ENCODE results near the gene GPT2. TPM values are rescaled to one million over a fixed set of nuclear protein-coding genes. Genes with fewer than 3 reads are reported as not detected.

Gene GPT2
- total RNA-seq, 4 donors from 2014 or later, result 13.5 to 112 (median 55.7) TPM

DNA sequence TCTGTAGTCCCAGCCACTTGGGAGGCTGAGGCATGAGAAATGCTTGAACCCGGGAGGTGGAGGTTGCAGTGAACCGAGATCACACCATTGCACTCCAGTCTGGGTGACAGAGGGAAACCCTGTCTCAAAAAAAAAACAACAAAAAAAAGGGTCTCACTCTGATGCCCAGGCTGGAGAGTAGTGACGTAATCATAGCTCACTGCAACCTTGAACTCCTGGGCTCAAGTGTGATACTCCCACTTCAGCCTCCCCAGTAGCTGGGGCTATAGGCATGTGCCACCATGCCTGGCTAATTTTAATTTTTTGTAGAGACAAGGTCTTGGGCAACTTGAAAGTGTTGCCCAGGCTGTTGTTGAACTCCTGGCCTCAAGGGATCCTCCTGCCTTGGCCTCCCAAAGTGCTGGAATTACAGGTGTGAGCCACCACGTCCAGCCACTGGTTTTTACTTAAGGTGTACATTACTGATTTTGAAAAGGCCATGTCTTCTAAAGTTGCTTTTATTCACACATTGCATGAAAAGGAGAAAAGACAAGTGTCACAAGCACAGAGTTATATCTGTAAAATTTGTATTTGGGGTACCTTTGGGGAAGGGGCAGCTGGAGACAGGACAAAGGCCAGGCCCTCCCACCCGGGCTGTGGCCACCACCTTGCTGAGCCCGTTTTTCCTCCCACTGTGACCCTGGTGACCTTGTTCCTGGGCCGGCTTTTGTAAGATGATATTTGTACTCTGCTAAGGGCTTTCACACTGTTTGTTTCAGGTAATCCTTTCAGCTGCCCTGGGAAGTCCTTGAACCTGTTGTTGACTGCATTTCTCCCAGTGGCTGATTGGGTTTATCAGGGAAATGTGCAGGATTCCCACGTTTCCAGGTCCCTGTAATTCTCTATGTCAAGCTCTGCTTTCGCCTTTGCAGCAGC lies 11.5 kb downstream of the GPT2 start:
- no peak overlapping the region for H3K4me3 ChIP-seq
- intact Hi-C loops (cut with DNase I; ENCODE audit: low total_unique reads), result loop anchor here (2.0 to 10.0 kb wide), 2 partner anchors 39 to 141 kb away; no protein-coding TSS in a partner anchor
- no peaks in the 10 kb centered on the region for H3K27me3 ChIP-seq
- in situ Hi-C loops (cut with MboI; ENCODE audit: low sequenced_read_pairs in 4 of 4), result no loop called here
- ATAC-seq, result peak; percentile 49 to 61
- no peak for TF ChIP-seq POLR2A (IDR thresholded peaks at IDR 0.05)
- TF ChIP-seq, protein P1, sequence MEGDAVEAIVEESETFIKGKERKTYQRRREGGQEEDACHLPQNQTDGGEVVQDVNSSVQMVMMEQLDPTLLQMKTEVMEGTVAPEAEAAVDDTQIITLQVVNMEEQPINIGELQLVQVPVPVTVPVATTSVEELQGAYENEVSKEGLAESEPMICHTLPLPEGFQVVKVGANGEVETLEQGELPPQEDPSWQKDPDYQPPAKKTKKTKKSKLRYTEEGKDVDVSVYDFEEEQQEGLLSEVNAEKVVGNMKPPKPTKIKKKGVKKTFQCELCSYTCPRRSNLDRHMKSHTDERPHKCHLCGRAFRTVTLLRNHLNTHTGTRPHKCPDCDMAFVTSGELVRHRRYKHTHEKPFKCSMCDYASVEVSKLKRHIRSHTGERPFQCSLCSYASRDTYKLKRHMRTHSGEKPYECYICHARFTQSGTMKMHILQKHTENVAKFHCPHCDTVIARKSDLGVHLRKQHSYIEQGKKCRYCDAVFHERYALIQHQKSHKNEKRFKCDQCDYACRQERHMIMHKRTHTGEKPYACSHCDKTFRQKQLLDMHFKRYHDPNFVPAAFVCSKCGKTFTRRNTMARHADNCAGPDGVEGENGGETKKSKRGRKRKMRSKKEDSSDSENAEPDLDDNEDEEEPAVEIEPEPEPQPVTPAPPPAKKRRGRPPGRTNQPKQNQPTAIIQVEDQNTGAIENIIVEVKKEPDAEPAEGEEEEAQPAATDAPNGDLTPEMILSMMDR (IDR thresholded peaks at IDR 0.05 in 4 of 5, conservative IDR thresholded peaks at IDR 0.05 in 1 of 5), result no peak
- H3K36me3 ChIP-seq, result no peaks in the 10 kb centered on the region
- no peaks in the 10 kb centered on the region for H3K9me3 ChIP-seq
- peak overlapping the region; percentile 81 to 92 (median 84) for H3K27ac ChIP-seq
- no peak for DNase-seq
- H3K4me1 ChIP-seq, result peaks cover 39 to 59% of the 10 kb centered on the region in 2 donors

DNA sequence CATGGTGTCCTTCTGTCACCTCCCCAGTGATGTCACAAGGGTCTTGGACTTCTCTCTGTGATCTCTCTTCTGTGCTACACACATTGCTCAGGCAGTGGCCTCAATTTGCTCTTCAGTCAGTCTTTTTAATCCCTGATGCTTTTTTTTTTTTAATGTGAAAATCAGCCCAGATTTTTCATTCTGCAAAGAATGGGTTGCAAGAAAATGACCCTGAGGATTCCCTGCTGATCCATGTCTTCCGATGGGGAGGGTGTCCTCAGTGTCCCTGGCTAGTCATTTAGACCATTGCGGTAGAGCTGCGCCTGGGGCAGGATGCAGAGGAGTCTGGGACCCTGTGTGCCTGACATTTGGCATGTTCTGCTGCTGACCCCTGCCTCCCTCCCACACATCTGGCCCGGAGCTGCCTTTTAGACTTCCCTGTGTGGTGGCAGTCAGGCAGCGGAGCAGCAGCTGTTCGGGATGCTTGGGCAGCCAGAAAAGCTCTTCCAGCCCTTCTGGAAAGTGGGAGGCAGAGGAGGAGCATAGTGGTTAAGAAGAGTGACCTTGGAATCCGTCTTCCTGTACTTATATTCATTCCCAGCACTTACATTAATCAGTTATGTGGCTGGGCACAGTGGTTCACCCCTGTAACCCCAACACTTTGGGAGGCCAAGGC lies 12.3 kb downstream of the GPT2 start:
- Histone ChIP-seq H3K36me3 (no peaks in the 10 kb centered on the region), H3K4me1 (peaks cover 39 to 59% of the 10 kb centered on the region in 2 donors), H3K27ac (peak overlapping the region; percentile 81 to 92 (median 84)), H3K9me3 (no peaks in the 10 kb centered on the region), H3K4me3 (no peak overlapping the region), H3K27me3 (no peaks in the 10 kb centered on the region)
- TF ChIP-seq, protein P1 (IDR thresholded peaks at IDR 0.05 in 4 of 5, conservative IDR thresholded peaks at IDR 0.05 in 1 of 5), result no peak
- TF ChIP-seq POLR2A (IDR thresholded peaks at IDR 0.05), result no peak
- in situ Hi-C loops (cut with MboI; ENCODE audit: low sequenced_read_pairs in 4 of 4) (no loop called here), intact Hi-C loops (cut with DNase I; ENCODE audit: low total_unique reads) (loop anchor here (2.0 to 10.0 kb wide), 2 partner anchors 40 to 142 kb away; no protein-coding TSS in a partner anchor)
- DNase-seq (no peak), ATAC-seq (no peak)

DNA sequence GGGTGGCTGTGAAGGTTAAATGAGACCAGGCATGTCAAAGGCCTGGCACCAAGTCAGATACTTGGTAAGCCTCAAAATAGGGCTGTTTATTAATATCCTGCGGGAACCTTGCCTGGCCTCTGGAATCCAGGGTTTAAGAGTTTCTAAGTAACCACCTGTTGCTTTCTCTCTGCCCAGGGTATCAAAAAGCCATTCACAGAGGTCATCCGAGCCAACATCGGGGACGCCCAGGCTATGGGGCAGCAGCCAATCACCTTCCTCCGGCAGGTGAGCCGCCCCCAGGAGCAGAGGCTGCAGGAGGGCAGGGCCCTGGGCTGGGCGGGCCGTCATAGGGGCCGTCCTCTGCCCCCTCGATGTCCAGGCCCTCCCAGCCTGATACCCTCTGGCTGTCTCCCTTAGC lies 13.3 kb downstream of the GPT2 start:
- intact Hi-C loops (cut with DNase I; ENCODE audit: low total_unique reads) (loop anchor here (1.0 to 10.0 kb wide), 3 partner anchors 26 to 143 kb away; no protein-coding TSS in a partner anchor), in situ Hi-C loops (cut with MboI; ENCODE audit: low sequenced_read_pairs in 4 of 4) (no loop called here)
- no peak overlapping the region for H3K4me3 ChIP-seq
- peak overlapping the region; percentile 81 to 92 (median 84) for H3K27ac ChIP-seq
- H3K27me3 ChIP-seq, result no peaks in the 10 kb centered on the region
- TF ChIP-seq POLR2A (IDR thresholded peaks at IDR 0.05), result no peak
- TF ChIP-seq, protein P1 (IDR thresholded peaks at IDR 0.05 in 4 of 5, conservative IDR thresholded peaks at IDR 0.05 in 1 of 5), result no peak
- H3K4me1 ChIP-seq, result peaks cover 39 to 59% of the 10 kb centered on the region in 2 donors
- no peaks in the 10 kb centered on the region for H3K36me3 ChIP-seq
- no peaks in the 10 kb centered on the region for H3K9me3 ChIP-seq
- DNase-seq (peak; percentile 60 to 86), ATAC-seq (peak; percentile 82 to 84)

DNA sequence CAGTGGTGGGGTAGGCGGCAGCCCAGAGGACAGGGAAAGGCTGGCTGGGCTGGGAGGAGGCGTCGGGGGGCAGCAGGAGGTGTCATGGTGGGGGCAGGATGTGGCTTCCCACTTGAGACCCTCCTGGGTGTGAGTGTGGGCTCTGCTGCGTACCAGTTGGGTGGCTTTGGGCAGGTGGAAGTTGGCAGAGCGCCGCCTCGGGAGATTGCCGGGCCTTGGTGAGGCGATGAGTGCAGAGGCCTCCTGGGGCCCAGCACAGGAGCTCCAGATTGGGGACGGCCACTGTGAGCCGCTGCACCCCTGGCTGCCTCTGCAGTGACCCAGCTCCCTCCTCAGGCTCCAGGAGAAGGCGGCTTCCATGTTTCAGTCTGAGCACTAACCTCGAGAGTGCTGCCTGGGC lies 13.8 kb downstream of the GPT2 start:
- no peaks in the 10 kb centered on the region for H3K36me3 ChIP-seq
- peak in 1 of 2 donors; percentile 10 for ATAC-seq
- H3K4me3 ChIP-seq, result no peak overlapping the region
- no peak for DNase-seq
- no peaks in the 10 kb centered on the region for H3K27me3 ChIP-seq
- H3K27ac ChIP-seq, result peak overlapping the region; percentile 81 to 92 (median 84)
- in situ Hi-C loops (cut with MboI; ENCODE audit: low sequenced_read_pairs in 4 of 4), result no loop called here
- intact Hi-C loops (cut with DNase I; ENCODE audit: low total_unique reads), result loop anchor here (10.0 kb wide), 1 partner anchor 143 kb away; no protein-coding TSS in a partner anchor
- no peak for TF ChIP-seq POLR2A (IDR thresholded peaks at IDR 0.05)
- TF ChIP-seq, protein P1 (IDR thresholded peaks at IDR 0.05 in 4 of 5, conservative IDR thresholded peaks at IDR 0.05 in 1 of 5), result peak in 1 of 5 experiments; percentile 36
- H3K4me1 ChIP-seq, result peaks cover 39 to 54% of the 10 kb centered on the region in 2 donors
- H3K9me3 ChIP-seq, result no peaks in the 10 kb centered on the region
